Skeletal muscle satellite cell (primary cell): ENCODE data around the gene C3orf20.

Source experiments
- H3K27me3 ChIP-seq: 2 replicates; pipeline ENCODE4 v1.7.0; 2013; ENCODE audit warnings: low read length; ENCODE audit not compliant: control insufficient read depth, insufficient read depth
- H3K36me3 ChIP-seq: 2 replicates; pipeline ENCODE4 v1.7.0; 2013; ENCODE audit warnings: mild to moderate bottlenecking, control low read depth, low read length; ENCODE audit not compliant: insufficient read depth
- H3K4me1 ChIP-seq: 2 replicates; pipeline ENCODE4 v1.7.0; 2013; ENCODE audit warnings: low read length; ENCODE audit not compliant: control insufficient read depth, insufficient read depth
- H3K4me2 ChIP-seq: 2 replicates; pipeline ENCODE4 v1.7.0; 2013; ENCODE audit warnings: mild to moderate bottlenecking, low read length
- H3K4me3 ChIP-seq: 2 replicates; pipeline ENCODE4 v1.7.0; 2013; ENCODE audit warnings: low read length
- H3K9ac ChIP-seq: 2 replicates; pipeline ENCODE4 v1.7.0; 2013; ENCODE audit warnings: mild to moderate bottlenecking, low read depth, low read length, moderate library complexity
- H3K9me3 ChIP-seq: replicated peaks from 2 replicates; pipeline ENCODE4 v1.7.0; 2013; ENCODE audit warnings: mild to moderate bottlenecking, control low read depth, low read length

C3orf20 gene

DNA sequence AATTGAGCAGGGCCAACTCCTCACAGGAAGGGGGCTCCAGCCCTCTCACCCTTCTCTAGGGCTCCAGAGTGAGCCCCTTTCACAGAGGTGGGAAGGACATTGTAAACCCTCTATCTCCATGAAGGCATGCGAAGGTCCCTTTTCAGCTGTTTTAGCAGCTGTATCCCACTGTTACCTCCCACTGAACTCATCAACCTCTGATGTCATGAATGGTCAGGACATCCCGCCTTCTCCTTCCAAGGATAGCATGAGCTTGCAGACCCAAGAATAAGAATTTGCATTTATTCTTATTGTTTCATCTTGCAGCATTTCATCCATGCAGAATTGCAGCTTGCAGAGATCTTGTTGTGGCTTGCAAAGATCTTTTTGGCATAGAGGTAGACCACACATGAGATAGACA lies 119.5 kb downstream of the C3orf20 start:
- Histone ChIP-seq H3K9me3 (no peaks in the 10 kb centered on the region), H3K27me3 (peaks cover 12% of the 10 kb centered on the region), H3K36me3 (no peaks in the 10 kb centered on the region), H3K9ac (no peak overlapping the region), H3K4me2 (no peak overlapping the region), H3K4me3 (no peak overlapping the region), H3K4me1 (no peaks in the 10 kb centered on the region)

DNA sequence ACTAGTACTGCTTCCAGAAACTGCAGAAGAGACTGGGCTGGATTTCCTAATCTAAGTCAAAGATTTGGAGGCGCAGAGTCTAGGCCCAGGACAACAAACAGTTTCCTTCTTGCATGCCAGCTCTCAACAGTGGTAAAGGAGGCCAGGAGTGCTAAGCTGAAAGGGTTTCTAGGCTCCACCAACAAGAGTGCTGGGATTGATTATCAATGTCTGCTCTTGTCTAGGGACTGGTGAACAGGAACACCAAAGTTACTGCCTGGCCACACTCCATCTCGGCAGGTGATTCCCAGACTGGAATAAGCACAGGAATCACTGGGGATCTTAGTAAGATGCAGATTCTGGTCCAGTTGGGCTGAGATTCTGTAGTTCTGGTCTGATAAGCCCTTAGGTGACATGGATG lies 121.1 kb downstream of the C3orf20 start:
- Histone ChIP-seq H3K36me3 (no peaks in the 10 kb centered on the region), H3K4me1 (no peaks in the 10 kb centered on the region), H3K9me3 (no peaks in the 10 kb centered on the region), H3K27me3 (peaks cover 13% of the 10 kb centered on the region), H3K9ac (no peak overlapping the region), H3K4me3 (no peak overlapping the region), H3K4me2 (no peak overlapping the region)

DNA sequence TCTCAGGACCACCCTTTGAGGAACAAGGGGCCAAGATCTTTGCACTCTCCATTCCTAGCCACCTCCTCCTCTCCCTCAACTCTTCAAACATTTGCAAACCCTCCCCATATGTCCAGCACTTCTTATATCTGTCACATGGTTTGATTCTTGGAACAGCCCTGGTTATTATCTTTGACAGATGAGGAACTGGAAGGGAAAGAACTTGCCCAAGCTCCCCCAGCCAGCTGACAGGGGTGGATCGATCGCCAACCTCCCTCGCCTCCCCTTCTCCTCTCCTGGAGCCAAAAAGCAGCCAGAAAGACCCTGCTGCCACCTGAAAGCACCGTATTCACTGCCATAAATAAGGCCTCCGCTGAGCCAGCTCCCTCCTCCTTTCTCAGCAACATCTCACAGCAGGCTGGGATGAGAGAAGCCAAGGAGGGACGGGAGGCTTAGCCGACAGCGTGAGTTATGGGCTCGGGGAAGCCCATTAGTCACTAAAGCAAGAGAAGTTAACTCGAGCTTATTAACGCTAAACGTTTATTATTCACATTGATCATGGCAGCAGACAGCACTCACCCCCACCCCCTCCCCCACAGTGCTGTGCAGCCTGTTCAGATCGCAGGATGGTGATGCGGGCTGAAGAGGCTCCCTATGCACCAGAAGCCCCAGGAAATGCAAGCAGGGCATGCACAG lies 121.6 kb downstream of the C3orf20 start:
- no peak overlapping the region for H3K4me3 ChIP-seq
- H3K27me3 ChIP-seq: peaks cover 16% of the 10 kb centered on the region
- no peaks in the 10 kb centered on the region for H3K4me1 ChIP-seq

DNA sequence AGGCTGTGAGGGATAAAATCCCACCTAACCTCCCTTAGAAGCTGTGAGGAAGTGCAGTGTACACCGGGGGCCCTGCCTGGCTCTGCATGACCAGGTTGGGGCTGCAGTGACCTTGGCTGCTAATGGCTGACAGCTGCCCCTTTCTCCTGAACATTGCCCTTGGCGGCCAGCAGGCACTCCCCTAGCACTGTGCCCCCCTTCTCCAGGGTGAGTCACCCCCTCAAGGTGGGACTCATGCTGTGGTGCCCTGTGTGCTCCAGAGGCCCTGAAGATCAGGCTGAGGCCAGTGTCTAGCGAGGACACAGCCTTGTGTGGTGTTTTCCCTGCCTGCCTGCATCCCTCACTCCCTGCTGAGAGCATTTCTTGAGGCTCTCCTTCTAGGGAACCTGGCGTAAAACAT lies 122.8 kb downstream of the C3orf20 start:
- Histone ChIP-seq H3K9me3 (no peaks in the 10 kb centered on the region), H3K9ac (no peak overlapping the region), H3K4me1 (no peaks in the 10 kb centered on the region), H3K36me3 (no peaks in the 10 kb centered on the region), H3K4me3 (no peak overlapping the region), H3K27me3 (peaks cover 22% of the 10 kb centered on the region), H3K4me2 (no peak overlapping the region)

More for the DNA sequence above, 121.6 kb downstream of the C3orf20 start:
- Histone ChIP-seq H3K9me3 (no peaks in the 10 kb centered on the region), H3K4me2 (no peak overlapping the region), H3K36me3 (no peaks in the 10 kb centered on the region), H3K9ac (no peak overlapping the region)

DNA sequence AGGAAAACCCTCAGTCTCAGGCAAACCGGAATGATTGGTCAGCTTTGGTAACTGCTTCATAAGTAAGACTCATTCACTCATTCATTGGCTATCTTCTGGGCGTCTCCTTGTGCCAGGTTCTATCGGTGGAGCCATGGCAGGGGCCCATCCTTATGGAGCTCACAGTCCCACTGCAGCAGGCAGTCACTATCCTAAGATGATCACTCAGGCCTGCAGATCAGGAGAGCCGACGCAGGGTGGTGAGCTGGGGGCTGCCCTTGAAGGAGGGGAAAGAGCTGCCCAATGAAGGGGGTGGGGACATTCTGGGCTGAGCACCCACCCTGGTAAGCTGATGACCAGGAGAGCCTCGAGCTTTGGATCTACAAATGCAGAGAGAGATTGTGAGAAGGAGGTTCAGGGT lies 123.3 kb downstream of the C3orf20 start:
- no peak overlapping the region for H3K4me2 ChIP-seq
- no peak overlapping the region for H3K9ac ChIP-seq
- H3K4me1 ChIP-seq: no peaks in the 10 kb centered on the region
- no peaks in the 10 kb centered on the region for H3K9me3 ChIP-seq
- H3K36me3 ChIP-seq: no peaks in the 10 kb centered on the region
- peaks cover 27% of the 10 kb centered on the region for H3K27me3 ChIP-seq
- no peak overlapping the region for H3K4me3 ChIP-seq

DNA sequence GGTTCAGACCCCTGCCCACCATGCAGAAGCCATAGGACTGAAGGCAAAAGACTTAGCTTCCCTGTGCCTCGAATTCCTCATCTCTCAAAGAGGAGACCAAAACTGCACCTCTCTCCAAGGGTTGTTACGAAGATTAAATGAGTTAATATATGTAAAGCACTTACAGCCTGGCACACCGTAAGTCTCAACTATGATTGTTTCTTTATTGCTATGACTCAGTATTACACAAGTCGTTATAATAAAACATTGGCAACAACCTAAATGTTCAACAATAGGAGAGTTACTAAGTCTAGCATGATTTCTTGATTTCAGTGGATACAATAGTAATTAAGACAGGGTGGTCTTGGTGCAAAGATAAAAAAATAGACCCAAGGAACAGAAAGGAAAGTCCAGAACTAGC lies 124.2 kb downstream of the C3orf20 start:
- no peaks in the 10 kb centered on the region for H3K4me1 ChIP-seq
- H3K36me3 ChIP-seq: no peaks in the 10 kb centered on the region
- H3K27me3 ChIP-seq: peaks cover 33% of the 10 kb centered on the region
- H3K4me3 ChIP-seq: no peak overlapping the region
- no peak overlapping the region for H3K9ac ChIP-seq
- no peak overlapping the region for H3K4me2 ChIP-seq
- no peaks in the 10 kb centered on the region for H3K9me3 ChIP-seq

DNA sequence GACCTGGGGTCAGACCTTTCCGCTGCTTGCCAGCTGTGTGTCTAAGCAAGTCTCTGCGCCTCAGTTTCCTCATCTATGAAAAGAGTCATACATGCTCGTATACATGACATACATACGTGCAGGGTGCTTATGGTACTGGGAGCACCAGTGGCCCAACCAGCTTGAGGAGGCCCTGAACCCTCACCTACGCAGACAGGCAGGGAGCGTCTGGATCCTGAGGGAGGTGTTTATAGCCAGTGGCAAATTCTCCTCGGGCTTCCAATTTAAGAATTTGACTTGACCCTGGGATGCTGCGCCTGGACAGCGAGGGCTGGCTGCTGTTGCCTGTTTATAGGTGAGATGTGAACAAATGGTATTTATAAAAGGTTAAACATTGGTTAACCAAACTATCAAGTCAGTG lies 126.1 kb downstream of the C3orf20 start:
- Histone ChIP-seq H3K4me1 (no peaks in the 10 kb centered on the region), H3K9ac (no peak overlapping the region), H3K4me3 (no peak overlapping the region), H3K27me3 (peaks cover 37% of the 10 kb centered on the region), H3K4me2 (no peak overlapping the region), H3K9me3 (no peaks in the 10 kb centered on the region), H3K36me3 (no peaks in the 10 kb centered on the region)

DNA sequence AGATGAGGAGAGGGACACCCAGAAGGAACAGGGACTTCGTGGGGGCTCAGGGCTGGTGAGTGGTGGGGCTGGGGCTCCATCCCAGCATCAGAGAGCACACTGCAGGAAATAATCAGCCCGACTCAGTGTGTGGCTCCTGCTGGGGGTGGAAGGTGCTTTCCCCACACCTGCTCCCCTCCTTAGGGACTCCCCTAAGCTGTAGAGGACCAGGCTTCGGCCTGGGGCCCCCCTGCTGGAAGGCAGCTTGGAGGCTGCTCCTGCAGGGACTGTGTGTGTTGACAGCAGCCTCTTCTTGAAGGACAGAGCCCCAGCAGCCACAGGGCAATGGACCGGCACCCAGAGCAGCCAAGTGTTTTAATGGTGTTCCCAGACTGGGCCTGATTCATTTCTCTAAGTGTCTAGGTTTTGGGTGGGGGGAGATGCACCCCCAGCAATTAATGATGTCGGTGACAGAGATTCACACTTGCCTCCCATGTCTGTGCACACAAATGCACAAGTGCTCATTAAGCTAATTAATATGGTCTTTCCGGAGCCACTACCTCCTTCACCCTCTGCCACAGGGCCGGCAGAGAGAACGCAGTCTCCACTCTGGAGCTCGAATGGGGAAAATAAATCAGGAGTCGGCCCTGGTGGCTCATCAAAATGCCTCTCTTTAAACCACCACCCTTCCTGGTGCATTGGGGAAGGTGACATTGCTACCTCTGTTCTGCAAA lies 126.9 kb downstream of the C3orf20 start:
- Histone ChIP-seq H3K4me2 (no peak overlapping the region), H3K4me1 (no peaks in the 10 kb centered on the region), H3K36me3 (no peaks in the 10 kb centered on the region), H3K27me3 (peaks cover 33% of the 10 kb centered on the region), H3K9me3 (no peaks in the 10 kb centered on the region), H3K9ac (no peak overlapping the region), H3K4me3 (no peak overlapping the region)

DNA sequence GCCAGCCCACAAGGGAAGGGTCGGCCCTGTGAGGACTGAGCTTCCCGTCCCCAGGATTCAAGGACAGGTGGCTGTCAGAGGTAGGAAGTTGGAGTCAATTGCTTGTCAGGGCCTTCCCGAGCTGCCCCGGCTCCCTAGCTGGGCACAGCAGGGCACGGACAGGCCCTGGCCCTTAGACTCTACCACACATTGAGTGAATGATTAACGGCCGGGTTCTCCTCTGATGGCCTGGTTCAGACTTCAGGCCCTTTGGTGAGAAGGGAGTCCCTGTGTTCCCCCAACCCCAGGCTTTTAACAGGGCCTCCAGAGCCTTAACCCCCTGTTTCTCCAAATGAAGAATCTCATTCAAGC lies 127.4 kb downstream of the C3orf20 start:
- Histone ChIP-seq H3K4me3 (no peak overlapping the region), H3K36me3 (no peaks in the 10 kb centered on the region), H3K4me2 (no peak overlapping the region), H3K4me1 (no peaks in the 10 kb centered on the region), H3K9me3 (no peaks in the 10 kb centered on the region), H3K27me3 (peaks cover 32% of the 10 kb centered on the region), H3K9ac (no peak overlapping the region)

DNA sequence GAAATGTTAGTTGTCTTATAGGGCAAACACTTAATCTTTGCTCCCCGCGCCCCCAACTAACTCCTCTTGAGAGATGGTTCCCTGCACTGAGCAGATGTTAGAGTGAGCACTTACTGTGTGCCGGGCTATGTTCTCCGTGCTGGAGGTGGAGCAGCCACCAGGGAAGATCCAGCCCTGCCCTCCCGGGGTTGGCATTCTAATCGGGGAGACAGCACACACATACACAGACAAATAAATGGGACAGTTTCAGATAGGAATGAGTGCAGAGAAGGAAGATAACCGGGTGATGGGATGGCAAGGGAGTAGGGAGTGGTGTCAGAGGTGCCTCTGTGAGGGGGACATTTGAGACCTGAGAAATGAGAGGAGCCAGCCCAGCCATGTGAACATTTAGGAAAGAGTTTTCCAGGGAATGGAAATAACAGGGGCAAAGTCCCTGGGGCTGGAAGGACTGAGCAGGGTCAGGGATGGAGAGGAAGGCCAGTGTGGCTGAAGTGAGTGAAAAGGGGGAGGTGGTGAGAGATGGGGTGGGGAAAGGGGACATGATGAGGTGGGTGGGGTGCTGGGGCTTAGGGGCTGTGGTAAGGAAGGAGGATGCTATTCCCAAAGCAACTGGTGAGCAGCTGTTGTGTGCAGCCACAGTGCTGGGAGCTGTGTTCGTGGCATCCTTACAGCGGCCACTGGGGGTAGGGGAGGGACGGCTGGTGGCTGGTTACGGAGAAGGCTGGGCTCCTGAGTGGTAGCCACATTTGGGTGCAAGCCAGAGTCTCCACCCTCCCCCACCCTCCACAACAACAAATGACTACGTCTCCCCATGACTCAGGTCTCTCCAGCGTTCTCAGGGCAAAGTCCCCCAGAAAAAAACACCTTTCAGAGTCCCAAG lies 128.4 kb downstream of the C3orf20 start:
- Histone ChIP-seq H3K4me3 (no peak overlapping the region), H3K27me3 (peaks cover 35% of the 10 kb centered on the region), H3K4me2 (no peak overlapping the region), H3K9ac (no peak overlapping the region), H3K9me3 (no peaks in the 10 kb centered on the region), H3K4me1 (no peaks in the 10 kb centered on the region), H3K36me3 (no peaks in the 10 kb centered on the region)

DNA sequence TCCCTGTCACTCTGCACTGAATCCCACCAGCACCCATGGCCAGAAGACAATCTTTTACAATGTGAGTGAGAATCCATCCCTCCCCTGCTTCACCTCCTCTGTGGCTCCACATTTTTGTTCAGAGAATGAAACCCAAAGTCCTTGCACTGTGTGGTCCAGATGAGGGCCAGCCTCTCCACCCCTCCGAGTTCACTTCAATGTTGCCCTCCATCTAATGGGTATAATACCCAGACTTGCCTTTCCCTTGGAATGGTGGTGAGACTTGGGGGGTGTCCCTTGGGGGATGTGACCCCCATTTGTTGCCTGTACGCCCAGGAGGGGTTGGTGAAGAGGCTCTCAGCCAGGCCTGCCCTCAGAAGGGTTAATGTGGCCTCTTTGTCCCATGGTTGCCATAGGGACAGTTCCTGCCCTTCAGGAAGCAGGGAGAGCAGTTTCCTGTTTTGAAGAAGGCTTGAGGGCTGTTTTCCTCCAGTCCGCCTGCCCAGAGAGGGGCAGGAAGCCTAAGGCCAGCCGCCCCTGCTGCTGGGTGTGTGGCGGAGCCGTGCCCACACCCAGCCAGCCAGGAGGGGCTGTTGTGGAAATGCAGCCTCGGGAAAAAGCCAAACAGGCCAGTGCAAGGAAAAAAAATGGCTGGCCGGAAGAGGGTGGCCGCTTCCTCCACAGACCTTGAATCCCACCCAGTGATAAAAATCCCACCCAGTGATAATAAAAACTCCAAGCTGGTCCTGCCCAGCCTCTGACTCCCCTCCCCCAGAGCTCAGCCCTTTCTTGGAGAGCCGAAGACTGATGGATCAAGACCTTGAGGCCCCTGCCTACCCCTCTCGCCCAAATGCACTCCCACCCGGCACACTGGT lies 129.3 kb downstream of the C3orf20 start:
- Histone ChIP-seq H3K4me2 (no peak overlapping the region), H3K36me3 (no peaks in the 10 kb centered on the region), H3K9ac (no peak overlapping the region), H3K9me3 (no peaks in the 10 kb centered on the region), H3K4me1 (no peaks in the 10 kb centered on the region), H3K4me3 (no peak overlapping the region), H3K27me3 (peaks cover 43% of the 10 kb centered on the region)
